T-cell (primary cell): ENCODE measurements around the gene GLRX. TPM values are rescaled to one million over a fixed set of nuclear protein-coding genes. Genes with fewer than 3 reads are reported as not detected.

Experiments
- ATAC-seq, 4 experiments: fragments of 200-7000 bp in 3 of 4; fragments of 150-1000 bp in 1 of 4; cut with Tn5 transposase; replicated peaks in 1 of 4; 1 replicate in 3 of 4; 2 replicates in 1 of 4; pipeline ENCODE4 v1.10.0; 2021; ENCODE audit warnings: moderate library complexity in 3 of 4, mild to moderate bottlenecking in 2 of 4, moderate number of reproducible peaks in 1 of 4
- CTCF ChIA-PET, 2 donors: fragments of 300-600 bp; sonication (Branson Sonifier 250); formaldehyde crosslinking; loops; one replicate each; lab custom pipeline; 2022; ENCODE audit warnings: antibody characterized with exemption in 2 of 2; lab: Charles Lee
- POLR2A ChIA-PET, 2 donors: fragments of 300-600 bp; sonication (Branson Sonifier 250); formaldehyde crosslinking; loops; one replicate each; lab custom pipeline; 2022; ENCODE audit warnings: antibody characterized with exemption in 2 of 2; lab: Charles Lee
- DNase-seq, 35 experiments: peaks; one replicate each; pipeline versions ENCODE4 v3.0.0 to v3.0.0-alpha.2; 2013 to 2023
- H3K27ac ChIP-seq: one replicate; pipeline ENCODE4 v1.5.1; 2013; ENCODE audit warnings: low read length
- H3K27me3 ChIP-seq, 2 experiments: replicated peaks in 1 of 2; 1 replicate in 1 of 2; 2 replicates in 1 of 2; pipeline versions ENCODE4 v1.6.1 to v1.7.0; 2013; ENCODE audit warnings: low read length in 1 of 2, mixed read lengths in 1 of 2; ENCODE audit not compliant: control insufficient read depth in 2 of 2, insufficient read depth in 2 of 2; ENCODE audit errors: extremely low read depth in 1 of 2
- H3K36me3 ChIP-seq, 2 donors: 1 replicate in 1 of 2; 2 replicates in 1 of 2; pipeline versions ENCODE4 v1.6.1 to v1.7.0; 2013; ENCODE audit warnings: low read length in 1 of 2; ENCODE audit not compliant: control insufficient read depth in 2 of 2, insufficient read depth in 1 of 2; ENCODE audit errors: extremely low read depth in 1 of 2
- H3K4me1 ChIP-seq, 2 experiments: 1 replicate in 1 of 2; 2 replicates in 1 of 2; pipeline versions ENCODE4 v1.6.1 to v1.7.0; 2013; ENCODE audit warnings: low read length in 2 of 2, mixed read lengths in 1 of 2; ENCODE audit not compliant: insufficient read depth in 2 of 2, control insufficient read depth in 1 of 2; ENCODE audit errors: extremely low read depth in 1 of 2
- H3K4me3 ChIP-seq, 2 donors: 1 replicate in 1 of 2; 2 replicates in 1 of 2; pipeline versions ENCODE4 v1.5.1 to v1.7.0; 2013; ENCODE audit warnings: mild to moderate bottlenecking in 2 of 2, low read length in 1 of 2, moderate library complexity in 1 of 2; ENCODE audit not compliant: control insufficient read depth in 1 of 2; ENCODE audit errors: extremely low read depth in 1 of 2
- H3K9me3 ChIP-seq: 2 replicates; pipeline ENCODE4 v1.7.0; 2013
- H3K27ac Mint-ChIP-seq, 2 donors: one replicate each; pipeline ENCODE4 v1.8.0; 2020 to 2021; ENCODE audit warnings: mild to moderate bottlenecking in 2 of 2, mixed read lengths in 2 of 2
- H3K27me3 Mint-ChIP-seq, 2 donors: one replicate each; pipeline ENCODE4 v1.8.0; 2021 to 2022; ENCODE audit warnings: mixed read lengths in 2 of 2
- H3K36me3 Mint-ChIP-seq: one replicate; pipeline ENCODE4 v1.8.0; 2021; ENCODE audit warnings: mixed read lengths
- H3K4me1 Mint-ChIP-seq, 3 donors: one replicate each; pipeline ENCODE4 v1.8.0; 2020 to 2022; ENCODE audit warnings: mixed read lengths in 3 of 3, mild to moderate bottlenecking in 1 of 3
- H3K4me3 Mint-ChIP-seq, 3 donors: one replicate each; pipeline ENCODE4 v1.8.0; 2020 to 2022; ENCODE audit warnings: mild to moderate bottlenecking in 3 of 3, mixed read lengths in 3 of 3, moderate library complexity in 3 of 3
- H3K9me3 Mint-ChIP-seq, 3 donors: one replicate each; pipeline ENCODE4 v1.8.0; 2020 to 2022; ENCODE audit warnings: mixed read lengths in 3 of 3
- WGBS: methylation state at CpG from one replicate; pipeline ENCODE4 v1.1.5; 2013; ENCODE audit warnings: missing lambda C conversion rate; ENCODE audit not compliant: insufficient coverage; 5-methylcytosine and 5-hydroxymethylcytosine counted together
- total RNA-seq, 35 experiments: library from RNA in 6 of 35; stranded (reverse) in 6 of 35; fragments of 120-200 nt in 1 of 35; gene quantifications; one replicate each; pipeline versions ENCODE4 v1.2.1 to v1.2.4 and lab custom pipeline; 2013 to 2026

The GLRX gene
- total RNA-seq, 5 donors from 2014 or later (not counting 1 experiment from before 2014, with no cell fraction given) = 27.6 to 73.3 (median 56.8) TPM

DNA sequence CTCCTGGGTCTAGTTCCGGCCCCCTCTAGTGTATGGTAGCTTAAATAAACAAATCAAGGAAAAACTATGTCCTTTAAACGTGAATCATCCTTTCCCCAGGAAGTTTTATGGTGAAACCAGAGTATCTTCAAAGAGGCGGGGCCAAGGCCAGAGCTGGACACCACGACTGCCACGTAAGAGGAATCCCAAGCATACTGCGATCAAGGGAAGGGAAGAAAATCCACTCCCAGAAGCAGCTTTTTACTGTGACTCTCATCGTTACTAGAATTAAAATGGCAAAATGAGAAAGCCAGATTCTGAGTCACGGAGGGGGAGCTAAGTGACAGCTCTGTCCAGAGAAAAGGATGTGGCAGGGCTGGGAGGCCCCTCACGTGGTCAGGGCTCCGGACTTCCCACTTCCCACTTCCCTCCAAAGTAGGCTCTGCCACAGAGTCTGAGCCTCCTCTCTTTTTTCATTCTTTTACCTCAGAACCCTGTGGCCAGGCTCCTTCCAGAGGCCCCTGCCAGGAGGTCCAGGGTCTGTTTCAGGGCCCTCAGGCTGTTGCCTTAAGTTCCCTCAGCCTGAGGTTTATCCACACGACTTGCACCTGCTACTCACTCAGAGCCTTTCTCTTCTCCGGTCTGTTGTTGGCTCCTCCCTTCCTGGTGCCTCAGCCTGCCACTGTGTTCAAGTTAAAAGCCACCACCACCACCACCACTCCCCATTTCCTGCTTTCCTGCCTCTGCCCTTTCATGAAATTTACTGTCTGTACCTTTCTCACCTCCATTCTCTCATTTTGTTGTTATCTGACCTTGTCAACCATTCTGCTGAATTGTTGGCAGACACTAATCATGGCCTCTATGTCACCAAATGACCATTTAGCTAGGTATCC, 1.4 kb upstream of the GLRX start:
- Histone ChIP-seq H3K4me1 (peaks cover 41 to 53% of the 10 kb centered on the region in 2 experiments), H3K9me3 (no peaks in the 10 kb centered on the region), H3K36me3 (no peaks in the 10 kb centered on the region), H3K27me3 (no peaks in the 10 kb centered on the region), H3K4me3 (peak overlapping the region; percentile 59 to 99), H3K27ac (peak overlapping the region; percentile 86)
- Mint-ChIP-seq H3K4me1 (peaks cover 59 to 71% (median 66%) of the 10 kb centered on the region in 3 donors), H3K4me3 (peak overlapping the region; percentile 98 to 99 (median 98)), H3K36me3 (no peaks in the 10 kb centered on the region), H3K27me3 (no peaks in the 10 kb centered on the region), H3K27ac (peak overlapping the region; percentile 97 to 99), H3K9me3 (no peaks in the 10 kb centered on the region)
- POLR2A ChIA-PET = interaction anchor here (0.6 to 2.6 kb wide), 8 partner anchors 10 to 1128 kb away, joined by 3 to 14 read pairs (median 3); no protein-coding TSS in a partner anchor
- ATAC-seq = peak; percentile 83 to 87 (median 84)
- WGBS = 0% methylated on average over 3 of the region's 12 CpGs
- DNase-seq = peak; percentile 43 to 80 (median 68)
- CTCF ChIA-PET = interaction anchor here (0.7 to 4.3 kb wide), 10 partner anchors 11 to 178 kb away, joined by 3 to 32 read pairs (median 4); partner anchors contain the start of gene RFESD (in 1 of the 2)

- Histone ChIP-seq H3K4me3 (peak overlapping the region; percentile 59 to 99), H3K27ac (peak overlapping the region; percentile 86), H3K4me1 (peaks cover 48 to 59% of the 10 kb centered on the region in 2 experiments), H3K27me3 (no peaks in the 10 kb centered on the region), H3K36me3 (no peaks in the 10 kb centered on the region), H3K9me3 (no peaks in the 10 kb centered on the region)
- DNase-seq = peak in 1 of 35 experiments; percentile 29
- Mint-ChIP-seq H3K27ac (peak overlapping the region; percentile 97 to 99), H3K4me1 (peaks cover 66 to 78% (median 73%) of the 10 kb centered on the region in 3 donors), H3K4me3 (peak overlapping the region; percentile 98 to 99 (median 98)), H3K9me3 (no peaks in the 10 kb centered on the region), H3K36me3 (no peaks in the 10 kb centered on the region), H3K27me3 (no peaks in the 10 kb centered on the region)
- no CpG with 5 or more reads among the region's 7 CpGs for WGBS
- ChIA-PET CTCF (interaction anchor here (0.6 to 4.3 kb wide), 16 partner anchors 9 to 177 kb away, joined by 3 to 32 read pairs (median 4); partner anchors contain the start of gene RFESD (in 1 of the 2)), POLR2A (interaction anchor here (0.6 to 2.6 kb wide), 9 partner anchors 11 to 1128 kb away, joined by 3 to 14 read pairs (median 3); partner anchors contain the start of gene RFESD (in 1 of the 2))
- ATAC-seq = no peak
Observed at GRCh38 chr5:95823218-95823737, 752 bp upstream of the GLRX start.

DNA sequence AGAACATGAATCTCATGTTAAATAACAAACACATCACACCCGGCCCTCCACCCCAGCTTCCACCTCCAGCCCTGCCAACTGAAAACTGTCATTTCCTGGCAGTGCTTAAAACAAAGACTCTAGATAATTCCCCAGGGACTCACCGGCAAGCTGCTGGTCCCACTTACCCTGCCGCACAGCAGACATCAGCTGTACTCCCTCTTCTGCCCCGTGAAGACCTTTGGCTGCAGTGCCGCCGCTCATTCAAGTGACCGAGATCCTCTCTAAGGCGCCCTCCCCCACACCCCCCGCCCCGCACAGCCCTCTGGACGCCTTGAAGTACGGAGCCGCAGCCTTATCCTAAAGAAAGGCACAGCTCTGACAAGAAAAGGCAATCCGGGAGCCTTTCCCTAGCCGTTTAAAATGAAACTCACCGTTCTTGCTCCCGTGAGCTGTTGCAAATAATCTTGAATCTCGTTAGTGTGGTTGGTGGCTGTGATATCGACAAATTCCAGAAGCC, 434 bp downstream of the GLRX start:
- Histone ChIP-seq H3K27ac (peak overlapping the region; percentile 86), H3K9me3 (no peaks in the 10 kb centered on the region), H3K27me3 (no peaks in the 10 kb centered on the region), H3K4me1 (peaks cover 55 to 71% of the 10 kb centered on the region in 2 experiments), H3K4me3 (peak overlapping the region; percentile 59 to 99), H3K36me3 (peaks cover 0 to 6% of the 10 kb centered on the region in 2 donors)
- Mint-ChIP-seq H3K27me3 (no peaks in the 10 kb centered on the region), H3K9me3 (no peaks in the 10 kb centered on the region), H3K27ac (peak overlapping the region; percentile 97 to 99), H3K36me3 (no peaks in the 10 kb centered on the region), H3K4me3 (peak overlapping the region; percentile 98 to 99 (median 98)), H3K4me1 (peaks cover 69 to 80% (median 75%) of the 10 kb centered on the region in 3 donors)
- WGBS = 0% methylated on average over 19 of the region's 19 CpGs
- peak; percentile 17 to 21 (median 19) for ATAC-seq
- POLR2A ChIA-PET = interaction anchor here (1.0 to 2.6 kb wide), 4 partner anchors 9 to 175 kb away, joined by 3 to 14 read pairs (median 5); partner anchors contain the start of gene RFESD (in 1 of the 2)
- DNase-seq = peak in 8 of 35 experiments; percentile 19 to 41 (median 27)
- CTCF ChIA-PET = interaction anchor here (0.6 to 4.3 kb wide), 13 partner anchors 7 to 60 kb away, joined by 3 to 32 read pairs (median 4); no protein-coding TSS in a partner anchor

DNA sequence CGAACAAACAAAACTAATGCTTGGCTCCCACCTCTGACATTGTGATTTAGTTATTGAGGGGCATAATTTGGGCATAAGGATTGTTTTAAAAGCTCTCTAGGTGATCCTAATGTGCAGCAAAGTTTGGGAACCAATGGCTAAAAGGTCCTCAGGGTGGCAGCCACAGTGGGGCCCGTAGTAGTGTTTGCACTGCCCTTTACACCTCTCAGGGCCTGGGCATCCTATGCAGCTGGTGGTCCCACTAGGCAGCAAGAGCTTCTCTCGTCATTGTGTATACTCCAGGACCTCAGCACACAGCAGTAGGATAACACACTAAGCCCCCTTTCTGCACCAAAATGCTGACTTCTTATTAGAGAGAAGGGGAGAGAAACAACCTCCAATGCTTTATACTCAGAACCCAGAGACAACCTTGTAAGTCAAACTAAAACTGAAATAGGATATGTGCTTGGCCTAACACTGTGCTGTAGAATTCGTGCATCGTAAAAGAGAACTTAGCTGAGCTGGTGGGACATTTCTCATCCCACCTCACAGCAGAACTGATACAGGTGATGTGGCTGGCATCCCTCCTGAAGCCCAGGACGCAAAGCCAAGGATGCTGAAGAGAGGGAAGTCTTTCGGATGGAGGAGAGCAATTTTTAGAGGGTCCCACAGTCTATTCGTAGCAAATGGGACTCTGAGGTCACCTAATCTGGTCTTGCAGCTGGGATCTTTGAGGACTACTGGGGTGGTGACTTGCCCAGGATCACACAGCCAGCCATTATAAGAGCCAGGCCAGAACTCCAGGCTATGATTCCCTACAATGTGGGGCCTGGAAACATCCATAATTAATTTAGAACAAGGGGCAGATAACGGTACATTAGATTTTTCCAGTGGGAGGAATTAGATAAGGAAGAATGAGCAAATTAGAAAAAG, 1.2 kb downstream of the GLRX start:
- 17% methylated on average over 4 of the region's 9 CpGs for WGBS
- DNase-seq (peak in 1 of 35 experiments; percentile 30), ATAC-seq (no peak)
- Histone ChIP-seq H3K4me1 (peaks cover 61 to 78% of the 10 kb centered on the region in 2 experiments), H3K4me3 (peak overlapping the region; percentile 59 to 99), H3K9me3 (no peaks in the 10 kb centered on the region), H3K27me3 (no peaks in the 10 kb centered on the region), H3K36me3 (peaks cover 0 to 13% of the 10 kb centered on the region in 2 donors), H3K27ac (peak overlapping the region; percentile 86)
- ChIA-PET POLR2A (interaction anchor here (1.3 to 2.6 kb wide), 3 partner anchors 9 to 13 kb away, joined by 4 to 14 read pairs (median 6); no protein-coding TSS in a partner anchor), CTCF (interaction anchor here (0.6 to 4.3 kb wide), 7 partner anchors 13 to 40 kb away, joined by 3 to 32 read pairs (median 11); no protein-coding TSS in a partner anchor)
- Mint-ChIP-seq H3K9me3 (no peaks in the 10 kb centered on the region), H3K27me3 (no peaks in the 10 kb centered on the region), H3K36me3 (peaks cover 3% of the 10 kb centered on the region), H3K4me3 (peak overlapping the region; percentile 98 to 99 (median 98)), H3K4me1 (peaks cover 76 to 86% (median 80%) of the 10 kb centered on the region in 3 donors), H3K27ac (peak overlapping the region; percentile 97 to 99)
